ENCODE measurements around the gene RPS3. TPM values are rescaled to one million over a fixed set of nuclear protein-coding genes. Genes with fewer than 3 reads are reported as not detected.

The RPS3 gene
- total RNA-seq, 2 experiments from 2014 or later: 5,069 to 5,116 TPM

GRCh38 chr11:75383246-75383645 lies 16.1 kb upstream of the RPS3 start:
- no peaks in the 10 kb centered on the region for H3K36me3 Mint-ChIP-seq (ENCODE audit: low read depth)
- DNase-seq: peak; percentile 60
- H3K27me3 Mint-ChIP-seq (ENCODE audit: low read depth): no peaks in the 10 kb centered on the region
- intact Hi-C loops (cut with micrococcal nuclease): loop anchor here (5.0 kb wide), 1 partner anchor 241 kb away; no protein-coding TSS in a partner anchor
- H3K27ac Mint-ChIP-seq: peak overlapping the region; percentile 19
- CTCF ChIA-PET: interaction anchor here (0.8 to 12.2 kb wide), 12 partner anchors 21 to 243 kb away, joined by 3 to 374 read pairs (median 10); no protein-coding TSS in a partner anchor
- no peaks in the 10 kb centered on the region for H3K9me3 Mint-ChIP-seq
- H3K4me3 Mint-ChIP-seq: no peak overlapping the region
- H3K4me1 Mint-ChIP-seq (ENCODE audit: low read depth): peaks cover 18% of the 10 kb centered on the region

GRCh38 chr11:75384438-75385080 lies 14.8 kb upstream of the RPS3 start:
- intact Hi-C loops (cut with micrococcal nuclease): loop anchor here (1.0 to 5.0 kb wide), 5 partner anchors 15 to 242 kb away; partner anchors contain the start of gene RPS3
- no peaks in the 10 kb centered on the region for H3K9me3 Mint-ChIP-seq
- DNase-seq: peak; percentile 78
- H3K27ac Mint-ChIP-seq: no peak overlapping the region
- H3K4me3 Mint-ChIP-seq: peak overlapping the region; percentile 44
- H3K4me1 Mint-ChIP-seq (ENCODE audit: low read depth): peaks cover 18% of the 10 kb centered on the region
- H3K27me3 Mint-ChIP-seq (ENCODE audit: low read depth): no peaks in the 10 kb centered on the region
- H3K36me3 Mint-ChIP-seq (ENCODE audit: low read depth): no peaks in the 10 kb centered on the region
- CTCF ChIA-PET: interaction anchor here (0.5 to 12.2 kb wide), 29 partner anchors 11 to 254 kb away, joined by 3 to 374 read pairs (median 5); partner anchors contain the start of gene ARRB1

GRCh38 chr11:75386942-75387630 lies 12.2 kb upstream of the RPS3 start:
- H3K9me3 Mint-ChIP-seq: no peaks in the 10 kb centered on the region
- CTCF ChIA-PET: interaction anchor here (1.0 to 12.2 kb wide), 11 partner anchors 10 to 173 kb away, joined by 4 to 374 read pairs (median 8); no protein-coding TSS in a partner anchor
- no peaks in the 10 kb centered on the region for H3K27me3 Mint-ChIP-seq (ENCODE audit: low read depth)
- no peak overlapping the region for H3K27ac Mint-ChIP-seq
- intact Hi-C loops (cut with micrococcal nuclease): no loop called here
- H3K36me3 Mint-ChIP-seq (ENCODE audit: low read depth): no peaks in the 10 kb centered on the region
- H3K4me1 Mint-ChIP-seq (ENCODE audit: low read depth): peaks cover 18% of the 10 kb centered on the region
- H3K4me3 Mint-ChIP-seq: no peak overlapping the region
- no peak for DNase-seq

- no peaks in the 10 kb centered on the region for H3K36me3 Mint-ChIP-seq (ENCODE audit: low read depth)
- H3K9me3 Mint-ChIP-seq: no peaks in the 10 kb centered on the region
- DNase-seq: no peak
- CTCF ChIA-PET: interaction anchor here (0.6 to 12.2 kb wide), 29 partner anchors 11 to 246 kb away, joined by 3 to 374 read pairs (median 5); no protein-coding TSS in a partner anchor
- no peak overlapping the region for H3K27ac Mint-ChIP-seq
- no peak overlapping the region for H3K4me3 Mint-ChIP-seq
- intact Hi-C loops (cut with micrococcal nuclease): loop anchor here (1.0 kb wide), 3 partner anchors 11 to 144 kb away; partner anchors contain the start of gene RPS3
- H3K27me3 Mint-ChIP-seq (ENCODE audit: low read depth): no peaks in the 10 kb centered on the region
- peaks cover 18% of the 10 kb centered on the region for H3K4me1 Mint-ChIP-seq (ENCODE audit: low read depth)
Measured at GRCh38 chr11:75387736-75388294, 11.5 kb upstream of the RPS3 start.

GRCh38 chr11:75388386-75389275 lies 10.7 kb upstream of the RPS3 start:
- H3K27ac Mint-ChIP-seq: no peak overlapping the region
- peak; percentile 88 for DNase-seq
- no peaks in the 10 kb centered on the region for H3K27me3 Mint-ChIP-seq (ENCODE audit: low read depth)
- no peaks in the 10 kb centered on the region for H3K36me3 Mint-ChIP-seq (ENCODE audit: low read depth)
- H3K4me3 Mint-ChIP-seq: no peak overlapping the region
- peaks cover 11% of the 10 kb centered on the region for H3K4me1 Mint-ChIP-seq (ENCODE audit: low read depth)
- H3K9me3 Mint-ChIP-seq: no peaks in the 10 kb centered on the region
- intact Hi-C loops (cut with micrococcal nuclease): loop anchor here (1.0 kb wide), 3 partner anchors 11 to 144 kb away; partner anchors contain the start of gene RPS3
- CTCF ChIA-PET: interaction anchor here (0.6 to 12.2 kb wide), 40 partner anchors 9 to 247 kb away, joined by 3 to 374 read pairs (median 5); no protein-coding TSS in a partner anchor

- Mint-ChIP-seq H3K27ac (no peak overlapping the region), H3K4me1 (ENCODE audit: low read depth) (peaks cover 7% of the 10 kb centered on the region), H3K36me3 (ENCODE audit: low read depth) (no peaks in the 10 kb centered on the region), H3K9me3 (no peaks in the 10 kb centered on the region), H3K27me3 (ENCODE audit: low read depth) (no peaks in the 10 kb centered on the region), H3K4me3 (no peak overlapping the region)
- CTCF ChIA-PET: interaction anchor here (0.6 to 12.2 kb wide), 25 partner anchors 9 to 168 kb away, joined by 3 to 374 read pairs (median 6); no protein-coding TSS in a partner anchor
- no peak for DNase-seq
- intact Hi-C loops (cut with micrococcal nuclease): no loop called here
Measured at GRCh38 chr11:75389276-75389605, 10.1 kb upstream of the RPS3 start.

- Mint-ChIP-seq H3K27me3 (ENCODE audit: low read depth) (no peaks in the 10 kb centered on the region), H3K9me3 (no peaks in the 10 kb centered on the region), H3K36me3 (ENCODE audit: low read depth) (no peaks in the 10 kb centered on the region), H3K4me1 (ENCODE audit: low read depth) (peaks cover 3% of the 10 kb centered on the region), H3K27ac (no peak overlapping the region), H3K4me3 (no peak overlapping the region)
- intact Hi-C loops (cut with micrococcal nuclease): loop anchor here (10.0 kb wide), 1 partner anchor 425 kb away; the partner anchor contains the start of gene UVRAG
- CTCF ChIA-PET: interaction anchor here (0.6 to 12.2 kb wide), 10 partner anchors 8 to 147 kb away, joined by 4 to 374 read pairs (median 9); no protein-coding TSS in a partner anchor
- DNase-seq: no peak
Measured at GRCh38 chr11:75389925-75390324, 9.4 kb upstream of the RPS3 start.

- peaks cover under 1% of the 10 kb centered on the region for H3K36me3 Mint-ChIP-seq (ENCODE audit: low read depth)
- H3K4me1 Mint-ChIP-seq (ENCODE audit: low read depth): peaks cover 5% of the 10 kb centered on the region
- H3K9me3 Mint-ChIP-seq: no peaks in the 10 kb centered on the region
- CTCF ChIA-PET: interaction anchor here (0.6 to 1.5 kb wide), 2 partner anchors 14 to 795 kb away, joined by 5 read pairs; no protein-coding TSS in a partner anchor
- H3K27me3 Mint-ChIP-seq (ENCODE audit: low read depth): no peaks in the 10 kb centered on the region
- intact Hi-C loops (cut with micrococcal nuclease): loop anchor here (10.0 kb wide), 1 partner anchor 421 kb away; the partner anchor contains the start of gene UVRAG
- no peak overlapping the region for H3K27ac Mint-ChIP-seq
- H3K4me3 Mint-ChIP-seq: no peak overlapping the region
- no peak for DNase-seq
Measured at GRCh38 chr11:75394085-75394840, 5.1 kb upstream of the RPS3 start.

- Mint-ChIP-seq H3K9me3 (no peaks in the 10 kb centered on the region), H3K36me3 (ENCODE audit: low read depth) (peaks cover 47% of the 10 kb centered on the region), H3K27ac (peak overlapping the region; percentile 92), H3K4me1 (ENCODE audit: low read depth) (peaks cover 40% of the 10 kb centered on the region), H3K4me3 (peak overlapping the region; percentile 92), H3K27me3 (ENCODE audit: low read depth) (no peaks in the 10 kb centered on the region)
- intact Hi-C loops (cut with micrococcal nuclease): loop anchor here (1.0 to 10.0 kb wide), 5 partner anchors 11 to 450 kb away; partner anchors contain the start of genes KLHL35, SPCS2, UVRAG and XRRA1
- CTCF ChIA-PET: interaction anchor here (1.3 to 1.6 kb wide), 2 partner anchors 9 to 14 kb away, joined by 3 to 11 read pairs; no protein-coding TSS in a partner anchor
- no peak for DNase-seq
Measured at GRCh38 chr11:75398906-75399305, 412 bp upstream of the RPS3 start.

- Mint-ChIP-seq H3K27me3 (ENCODE audit: low read depth) (no peaks in the 10 kb centered on the region), H3K27ac (peak overlapping the region; percentile 92), H3K9me3 (no peaks in the 10 kb centered on the region), H3K36me3 (ENCODE audit: low read depth) (peaks cover 57% of the 10 kb centered on the region), H3K4me1 (ENCODE audit: low read depth) (peaks cover 49% of the 10 kb centered on the region), H3K4me3 (peak overlapping the region; percentile 92)
- intact Hi-C loops (cut with micrococcal nuclease): no loop called here
- CTCF ChIA-PET: interaction anchor here (0.6 to 2.1 kb wide), 6 partner anchors 8 to 149 kb away, joined by 3 to 11 read pairs (median 6); no protein-coding TSS in a partner anchor
- DNase-seq: no peak
Measured at GRCh38 chr11:75400146-75400865, 988 bp downstream of the RPS3 start.

All from activated naive CD4-positive, alpha-beta T cell treated with anti-CD3 and anti-CD28 coated beads for 36 hours (primary cell).